HUDEP-2 (cell line): ENCODE data around the gene KHNYN.
"Not testable (repeated sequence)": the region's sequence is repeated elsewhere in the genome, so short reads cannot be mapped to it uniquely, and the experiment has no call there.

Experiments
- DNase-seq, 76 experiments: peaks; one replicate each; lab custom pipeline; 2025; ENCODE audit not compliant: unreplicated experiment in 76 of 76; lab: John Stamatoyannopoulos, UW

The KHNYN gene

DNA sequence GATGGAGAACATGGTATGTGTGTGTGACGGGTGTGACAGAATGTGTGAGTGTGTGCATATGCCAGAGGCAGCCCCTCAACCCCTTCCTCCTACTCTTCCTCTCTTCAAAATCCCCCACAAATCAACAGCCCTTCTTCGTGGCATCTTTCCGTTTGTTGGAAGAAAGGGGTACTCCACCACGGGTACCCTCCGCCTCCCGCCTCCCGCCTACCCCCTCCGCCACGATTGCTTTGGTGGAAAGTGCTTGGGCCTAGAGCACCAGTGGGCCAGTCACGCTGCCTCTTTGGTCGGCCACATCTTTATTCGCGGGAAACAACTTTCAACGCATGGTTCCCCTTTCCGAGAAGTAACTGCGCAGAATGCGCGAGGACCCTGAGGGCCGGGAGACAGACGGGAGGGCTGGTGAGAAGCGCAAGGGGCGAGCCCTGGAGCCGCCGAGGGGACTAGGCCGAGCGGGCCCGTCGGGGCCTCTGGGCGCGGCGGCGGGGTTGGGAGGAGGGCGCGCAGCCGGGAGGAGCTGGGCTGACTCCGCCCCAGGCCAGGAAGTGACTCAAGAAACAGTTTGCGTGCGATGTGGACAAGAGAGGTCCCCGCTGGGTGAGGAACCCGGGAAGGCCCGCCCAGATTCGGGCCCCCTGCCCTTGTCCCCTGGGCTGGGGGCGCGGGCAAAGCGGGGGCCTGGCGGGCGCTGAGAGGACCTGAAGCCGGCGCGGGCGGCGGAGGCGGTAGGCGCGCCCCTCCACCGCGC, at the start of gene KHNYN, which contains the start of gene CBLN3:
Gene KHNYN, plus strand, starts transcription at position 560 of the 748 bp plus-strand sequence. CDS start 777 bp downstream, outside the sequence.
Gene CBLN3, minus strand, starts transcription at position 274 of the 748 bp plus-strand sequence. CDS start 614 bp downstream, outside the sequence.
- peak in 73 of 76 experiments; percentile 39 to 89 (median 78) for DNase-seq

DNA sequence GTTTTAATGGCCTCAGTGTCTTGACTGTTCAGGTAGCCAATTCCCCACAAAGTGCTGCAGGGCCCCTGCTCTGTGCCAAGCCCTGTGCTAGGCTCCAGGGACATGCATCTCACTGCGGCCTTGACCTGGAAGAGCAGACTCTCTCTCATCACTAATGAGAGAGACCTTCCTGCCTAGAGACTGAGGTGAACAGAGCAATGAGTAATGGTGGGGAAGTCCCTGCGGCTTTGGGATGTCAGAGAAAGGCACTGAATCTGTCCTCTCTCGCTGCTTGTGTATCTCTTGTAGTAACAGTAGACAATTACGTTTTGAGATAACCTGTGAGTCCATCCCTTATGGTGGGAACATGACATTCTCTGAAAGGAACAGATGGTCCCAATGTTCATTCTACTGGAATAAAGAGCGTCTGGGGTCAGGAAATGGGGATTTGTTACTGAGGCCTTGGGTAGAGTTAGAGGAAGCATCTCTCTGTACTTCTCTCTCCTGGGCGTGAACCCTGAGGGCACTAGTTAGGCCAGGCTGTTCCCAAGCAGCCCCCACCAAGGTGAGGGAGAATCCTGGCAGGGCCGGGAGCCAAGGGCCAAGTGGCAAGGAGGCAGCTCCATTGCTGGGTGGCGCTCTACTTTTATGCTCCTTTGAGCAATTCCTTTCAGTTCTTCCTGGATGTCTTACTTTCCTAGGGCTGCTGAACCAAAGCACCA, 48.2 kb upstream of the KHNYN start:
- no peak for DNase-seq

DNA sequence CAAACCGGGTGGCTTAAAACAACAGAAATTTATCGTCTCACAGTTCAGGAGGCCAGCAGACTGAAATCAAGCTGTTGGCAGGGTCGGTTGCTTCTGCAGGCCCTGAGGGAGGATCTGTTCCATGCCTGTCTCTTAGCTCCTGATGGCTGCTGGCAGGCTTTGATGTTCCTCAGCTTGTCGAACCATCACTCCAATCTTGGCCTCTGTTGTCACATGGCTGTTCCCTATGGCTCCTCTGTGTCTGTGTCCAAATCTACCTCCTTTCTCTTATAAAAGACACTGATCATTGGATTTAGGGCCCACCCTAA, 47.7 kb upstream of the KHNYN start:
- DNase-seq = no peak

DNA sequence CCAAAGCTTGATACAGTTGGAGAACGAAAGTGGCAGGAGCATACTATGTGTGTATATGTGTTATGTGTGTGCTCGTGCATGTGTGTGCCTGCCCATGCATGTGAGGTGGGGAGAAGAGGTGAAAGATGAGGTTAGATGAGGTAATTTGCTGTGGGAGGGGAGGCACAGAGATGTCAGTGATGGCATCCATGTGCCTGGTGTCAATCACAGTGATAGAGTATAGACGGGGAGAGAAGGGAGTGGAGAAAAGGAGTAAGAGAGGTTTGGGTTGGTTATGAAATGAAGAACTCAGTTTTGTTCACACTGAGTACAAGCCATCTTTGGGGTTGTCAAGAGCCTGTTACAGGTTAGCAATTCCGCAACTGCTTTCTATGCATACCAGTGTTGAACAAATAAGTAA, 45.6 kb upstream of the KHNYN start:
- DNase-seq = no peak

DNA sequence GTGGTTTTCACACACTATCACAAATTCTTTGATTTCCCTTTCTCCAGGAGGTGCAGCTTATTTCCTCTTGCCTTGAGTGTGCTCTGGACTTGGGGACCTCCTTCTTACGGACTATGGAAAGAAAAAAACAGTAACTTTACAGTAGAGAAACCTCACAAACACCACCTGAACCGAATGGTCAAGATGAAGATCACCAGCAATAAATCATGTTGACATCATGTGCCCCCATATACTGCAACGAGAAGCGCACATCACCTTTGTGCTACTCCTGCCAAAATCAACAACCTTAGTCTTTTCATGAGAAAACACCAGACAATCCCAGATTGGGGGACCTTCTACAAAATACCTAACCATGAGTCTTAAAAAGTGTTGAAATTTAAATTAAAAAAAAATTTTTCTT, 44.2 kb upstream of the KHNYN start:
- DNase-seq = no peak

DNA sequence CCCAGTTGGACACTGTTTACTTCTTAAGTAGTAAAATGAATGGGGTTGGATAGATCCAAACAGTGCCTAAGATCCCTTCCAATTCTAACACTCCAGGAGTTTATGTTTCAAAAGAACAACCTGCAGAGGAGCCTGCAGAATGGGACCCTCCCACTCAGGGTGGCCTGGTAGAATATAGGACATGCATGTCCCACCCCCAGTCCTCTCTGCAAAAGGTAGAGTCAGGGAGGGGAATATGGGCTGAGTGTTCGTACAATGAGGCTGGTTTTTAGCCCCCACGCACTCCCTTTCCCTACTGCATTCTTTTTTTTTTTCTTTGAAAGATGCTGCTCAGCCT, 42.8 kb upstream of the KHNYN start:
- DNase-seq = no peak

DNA sequence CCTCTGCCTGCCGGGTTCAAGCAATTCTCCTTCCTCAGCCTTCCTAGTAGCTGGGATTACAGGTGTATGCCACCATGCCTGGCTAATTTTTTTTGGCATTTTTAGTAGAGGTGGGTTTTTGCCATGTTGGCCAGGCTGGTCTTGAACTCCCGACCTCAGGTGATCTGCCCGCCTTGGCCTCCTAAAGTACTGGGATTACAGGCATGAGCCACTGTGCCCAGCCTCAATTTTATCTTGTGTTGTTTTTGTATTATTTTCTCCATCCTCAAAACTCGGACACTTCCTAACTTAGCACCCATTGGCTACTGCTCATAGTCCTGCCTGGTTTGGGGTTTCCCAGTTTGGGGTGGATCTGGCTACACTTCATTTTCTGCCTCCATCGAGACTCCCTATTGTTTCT, 42.2 kb upstream of the KHNYN start:
- DNase-seq = not testable (repeated sequence)

DNA sequence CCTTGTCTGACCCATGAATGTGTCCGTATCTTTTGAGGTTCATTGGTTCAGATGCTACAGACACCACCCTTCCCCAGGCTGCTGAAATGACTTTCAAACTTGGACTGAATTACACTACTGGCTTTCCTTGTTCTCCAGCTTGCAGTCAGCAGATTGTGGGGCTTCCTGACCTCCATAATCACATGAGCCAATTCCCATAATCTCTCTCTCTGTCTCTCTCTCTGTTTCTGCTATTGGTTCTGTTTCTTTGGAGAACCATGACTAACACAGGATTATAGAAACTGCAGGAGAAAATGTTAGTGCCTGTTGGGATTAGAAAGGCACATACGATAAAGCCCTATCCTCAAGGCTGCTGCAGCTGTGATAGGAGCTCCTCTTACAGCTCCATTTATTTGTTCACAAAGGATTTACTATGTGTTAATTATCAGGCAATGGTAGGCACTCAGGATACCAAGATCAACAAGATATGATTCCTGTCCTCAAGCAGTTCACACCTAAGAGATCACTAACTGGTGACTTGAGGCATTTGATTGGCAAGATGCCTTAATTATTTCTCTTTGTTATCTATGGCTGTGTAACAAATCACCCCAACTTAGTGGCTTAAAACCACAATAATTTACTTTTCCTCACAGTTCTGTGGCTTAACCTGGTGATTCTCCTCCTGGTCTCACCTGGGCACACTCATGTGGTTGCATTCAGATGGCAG, 41.1 kb upstream of the KHNYN start:
- no peak for DNase-seq

DNA sequence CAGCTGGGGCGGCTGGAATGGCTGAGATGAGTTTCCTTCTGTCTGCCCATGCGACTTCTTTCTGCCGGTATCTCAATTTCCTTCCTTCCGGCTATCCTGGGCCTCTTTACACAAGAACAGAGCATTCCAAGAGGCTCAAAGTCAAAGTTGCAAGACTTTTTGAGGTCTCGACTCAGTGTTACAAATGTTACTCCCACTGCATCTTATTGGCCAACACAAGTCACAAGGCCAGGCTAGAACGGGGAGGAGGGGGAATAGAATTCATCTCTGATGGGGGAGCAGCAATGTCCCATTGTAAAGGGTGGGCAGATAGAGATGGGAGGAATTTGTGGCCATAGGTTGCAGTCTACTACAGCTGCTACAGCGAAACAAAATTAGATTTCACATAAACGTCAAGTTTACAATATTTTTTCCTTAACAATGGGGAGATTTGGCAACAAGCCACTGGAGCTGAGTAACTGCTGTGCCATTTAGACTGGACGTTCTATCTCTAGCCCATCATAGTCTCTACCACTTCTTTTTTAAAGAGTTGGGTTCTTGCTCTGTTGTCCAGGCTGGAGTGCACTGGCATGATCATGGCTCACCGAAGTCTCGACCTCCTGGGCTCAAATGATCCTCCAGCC, 40.4 kb upstream of the KHNYN start:
- DNase-seq = no peak

DNA sequence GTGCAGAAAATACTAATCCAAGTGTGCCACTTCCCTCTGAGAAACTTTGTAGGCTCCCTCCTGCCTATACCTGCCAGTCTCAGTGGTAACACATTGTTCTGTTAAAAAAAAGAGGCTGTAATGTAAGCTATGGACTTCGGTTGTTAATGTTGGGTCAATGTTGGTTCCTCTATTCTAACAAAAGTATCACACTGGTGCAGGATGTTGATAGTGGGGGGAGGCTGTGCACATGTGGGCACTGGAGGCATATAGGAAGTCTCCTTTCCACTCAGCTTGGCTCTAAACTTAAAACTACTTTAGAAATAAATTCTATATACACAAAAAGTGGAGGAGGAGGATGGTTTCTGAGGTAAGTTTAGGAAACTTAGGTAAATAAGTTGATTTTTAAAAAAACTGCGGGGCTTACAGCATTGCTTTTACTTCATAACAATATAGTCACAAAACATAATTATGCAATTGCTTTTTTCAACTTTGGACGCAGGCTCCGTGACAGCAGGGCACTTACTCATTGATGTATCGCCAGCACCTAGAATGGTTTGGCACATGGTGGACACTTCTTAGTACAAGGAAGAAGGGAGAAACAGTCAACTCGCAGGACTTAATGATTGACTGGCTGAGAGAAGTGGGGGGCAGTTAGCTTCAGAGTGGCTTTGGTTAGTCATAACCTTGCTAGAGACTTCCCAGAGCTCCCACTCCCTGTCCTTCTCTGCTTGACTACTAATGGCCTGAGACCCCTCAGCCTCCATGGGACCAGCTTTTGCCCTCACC, 38.9 kb upstream of the KHNYN start:
- no peak for DNase-seq

DNA sequence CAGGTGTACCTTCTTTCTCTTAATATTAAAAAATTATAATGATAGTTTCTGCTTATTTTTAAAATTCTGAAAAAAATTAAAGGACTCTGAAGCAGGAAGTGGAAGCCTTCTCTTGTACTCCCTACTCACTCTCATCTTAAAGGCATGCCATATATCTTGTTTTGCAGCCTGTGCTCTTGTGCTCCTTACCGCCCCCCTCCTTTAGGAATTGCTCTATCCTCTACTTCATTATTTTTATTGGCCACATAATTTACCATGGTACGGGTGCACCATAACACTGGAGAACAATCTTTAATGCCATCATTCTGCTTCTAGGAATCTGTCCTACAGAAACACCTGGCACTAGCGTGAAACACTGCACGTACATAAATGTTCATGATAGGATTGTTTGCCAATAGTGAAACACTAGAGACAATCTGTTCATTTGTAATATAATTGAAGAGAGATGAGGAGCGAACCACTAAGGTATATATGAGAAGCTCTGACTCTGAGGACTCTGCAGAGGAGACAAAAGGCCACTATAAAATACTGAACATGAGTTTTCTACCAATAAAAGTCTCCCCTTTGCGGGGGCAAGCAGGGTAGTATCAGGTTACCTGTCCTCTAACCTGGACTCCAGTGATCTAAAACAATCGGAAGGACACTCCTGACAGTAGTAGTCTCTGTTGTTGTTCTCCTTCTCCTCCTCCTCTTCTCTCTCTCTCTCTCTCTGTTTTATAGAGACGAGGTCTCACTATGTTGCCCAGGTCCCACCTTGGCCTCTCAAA, 37.2 kb upstream of the KHNYN start:
- DNase-seq = peak in 1 of 76 experiments; percentile 10

DNA sequence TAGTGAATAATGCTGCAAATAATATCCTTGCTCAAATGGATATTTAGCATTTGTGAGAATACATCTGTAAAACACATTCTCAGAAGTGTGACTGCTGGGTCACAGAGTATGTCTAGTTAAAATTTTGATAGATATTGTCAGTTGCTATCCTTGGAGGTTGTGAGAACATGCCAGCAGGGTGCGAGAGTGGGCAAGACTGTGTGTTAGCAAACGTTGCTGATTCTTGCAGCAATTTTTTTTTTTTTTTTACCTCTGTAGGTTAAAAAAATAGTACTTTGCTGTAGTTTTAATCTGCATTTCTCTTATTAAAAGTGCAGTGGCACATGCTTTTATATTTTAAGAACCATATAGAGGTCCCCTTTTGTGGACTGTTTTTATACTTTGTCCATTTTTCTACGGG, 35.5 kb upstream of the KHNYN start:
- DNase-seq = peak in 5 of 76 experiments; percentile 3 to 16 (median 7)

DNA sequence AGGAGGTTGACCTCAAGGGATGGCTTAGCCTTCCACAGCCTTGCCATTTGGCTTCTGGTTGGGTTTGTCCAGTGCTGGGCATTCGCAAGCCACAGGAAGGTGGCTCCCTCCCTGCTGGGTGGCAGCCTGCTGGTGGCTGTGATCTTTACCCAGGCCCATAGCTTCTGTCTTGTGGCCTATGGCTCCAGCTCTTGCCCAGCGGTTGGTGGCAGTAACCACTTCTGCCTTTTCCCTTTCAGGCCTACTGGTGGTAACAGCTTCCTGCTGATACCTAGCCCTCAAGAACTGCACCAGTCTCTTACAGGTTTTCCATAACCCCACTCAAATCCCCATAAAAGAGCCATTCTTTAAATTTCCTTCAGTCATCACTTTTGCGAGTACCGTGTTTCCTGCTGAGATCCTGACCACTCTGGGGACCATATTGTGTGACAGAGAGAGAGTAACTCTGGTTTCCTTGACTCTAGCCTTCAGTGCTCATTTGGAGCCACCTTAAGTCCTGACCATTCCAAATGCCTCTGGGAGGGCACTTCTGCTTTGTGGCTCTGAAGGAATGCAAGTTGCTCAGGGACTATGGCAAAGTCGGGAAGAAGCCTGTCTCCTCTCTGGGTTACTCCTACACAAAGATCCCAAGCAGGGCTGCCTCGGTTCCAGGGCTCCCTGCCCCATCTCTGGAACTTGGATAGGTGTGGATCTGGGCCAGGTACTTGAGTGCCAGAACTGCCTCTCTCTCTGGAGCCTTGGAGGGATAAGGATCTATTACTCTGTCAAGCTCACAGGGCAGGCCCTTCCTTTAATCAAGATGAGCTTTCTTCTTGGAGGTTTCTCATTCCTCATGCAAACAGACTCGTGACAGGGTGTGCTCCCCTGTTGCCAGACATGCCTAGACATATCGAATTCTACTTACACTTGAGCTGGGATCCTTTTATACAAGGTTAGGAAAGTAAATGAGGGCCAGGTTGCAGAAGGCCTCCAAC, 33.9 kb upstream of the KHNYN start:
- DNase-seq = no peak

DNA sequence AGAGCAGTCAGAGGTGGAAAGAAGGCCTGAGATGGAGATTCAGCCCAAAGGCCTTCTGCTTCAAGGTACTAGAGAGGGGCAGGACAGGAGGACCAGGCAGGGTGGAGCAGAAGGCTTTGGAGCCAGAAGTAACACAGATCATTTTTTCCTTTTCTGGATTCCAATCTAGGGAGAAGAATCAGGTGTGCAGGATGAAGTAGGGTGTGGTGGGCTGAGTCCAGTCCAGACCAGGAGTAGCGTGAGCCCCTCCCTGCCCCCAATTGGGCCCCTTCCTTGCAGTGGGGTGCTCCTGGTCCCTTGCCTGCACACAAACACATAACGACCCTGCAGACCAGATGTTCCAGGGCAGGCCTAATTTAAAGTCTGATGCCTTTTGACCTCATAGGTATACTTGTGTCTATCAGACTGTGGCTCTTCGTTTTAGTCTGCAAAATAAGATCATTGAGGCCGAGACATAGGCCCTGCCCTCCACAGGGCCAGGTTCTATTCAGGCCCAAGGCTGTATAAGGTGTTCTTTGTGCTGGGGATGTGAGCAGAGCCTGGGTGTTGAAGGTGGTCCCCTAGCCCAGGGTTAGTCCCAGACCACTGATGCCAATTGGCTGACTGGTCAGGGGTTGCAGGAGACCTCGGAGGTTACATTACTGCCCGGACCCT, 32.0 kb upstream of the KHNYN start:
- DNase-seq = no peak

DNA sequence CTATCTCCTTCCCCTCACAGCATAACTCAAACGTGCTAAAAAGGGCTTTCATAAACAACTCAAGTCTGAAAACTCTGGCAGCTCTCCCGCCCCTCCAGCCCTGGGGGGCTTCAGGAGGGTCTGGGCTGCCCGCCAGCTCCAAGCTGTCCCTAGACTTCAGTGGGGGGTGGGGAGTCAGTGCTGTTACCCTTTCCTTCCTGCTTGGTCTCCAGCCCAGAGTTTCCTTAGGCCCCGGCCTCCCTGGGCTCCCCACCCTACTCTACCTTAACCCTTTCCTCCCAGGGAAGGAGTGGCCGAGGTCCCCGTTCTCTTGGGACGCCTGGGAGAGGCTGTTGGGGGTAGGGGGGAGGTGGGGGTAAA, 31.5 kb upstream of the KHNYN start:
- no peak for DNase-seq

DNA sequence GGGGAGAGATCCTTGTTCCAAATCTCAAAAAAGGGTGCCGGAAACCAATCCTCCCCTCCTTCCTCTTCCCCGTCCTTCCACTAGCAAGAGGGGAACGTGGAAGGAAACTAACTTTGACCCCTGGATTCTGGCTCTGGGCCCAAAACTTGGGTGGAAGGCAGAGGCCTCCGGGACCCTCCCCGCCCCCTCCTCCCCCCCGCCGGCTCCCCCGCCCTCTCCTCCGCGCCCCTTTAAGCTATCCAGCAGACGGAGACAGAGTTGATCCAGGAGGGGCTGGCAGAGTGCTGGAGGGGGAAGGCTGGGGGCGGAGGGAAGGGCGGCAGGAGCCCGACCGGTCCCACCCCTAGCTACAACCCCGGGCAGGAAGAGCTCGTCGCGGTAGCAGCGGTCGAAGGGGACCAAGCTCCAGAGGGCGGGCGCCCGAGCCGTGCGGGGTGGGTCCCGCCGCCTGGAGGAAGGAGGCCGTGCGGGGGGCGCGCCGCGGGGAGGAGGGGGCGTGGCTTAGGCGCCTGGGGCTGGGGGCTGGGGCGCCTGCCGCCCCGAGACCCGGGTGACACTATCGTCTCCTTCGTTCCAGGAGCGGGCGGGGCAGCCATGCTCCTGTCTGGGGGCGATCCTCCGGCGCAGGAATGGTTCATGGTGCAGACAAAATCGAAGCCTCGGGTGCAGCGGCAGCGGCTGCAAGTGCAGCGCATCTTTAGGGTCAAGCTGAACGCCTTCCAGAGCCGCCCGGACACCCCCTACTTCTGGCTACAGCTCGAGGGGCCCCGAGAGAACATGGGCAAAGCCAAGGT, 30.9 kb upstream of the KHNYN start, which contains the start of gene NYNRIN:
Gene NYNRIN, plus strand, starts transcription at position 351 of the 794 bp plus-strand sequence. Its CDS starts 244 bp downstream, at position 595.
- no peak for DNase-seq

DNA sequence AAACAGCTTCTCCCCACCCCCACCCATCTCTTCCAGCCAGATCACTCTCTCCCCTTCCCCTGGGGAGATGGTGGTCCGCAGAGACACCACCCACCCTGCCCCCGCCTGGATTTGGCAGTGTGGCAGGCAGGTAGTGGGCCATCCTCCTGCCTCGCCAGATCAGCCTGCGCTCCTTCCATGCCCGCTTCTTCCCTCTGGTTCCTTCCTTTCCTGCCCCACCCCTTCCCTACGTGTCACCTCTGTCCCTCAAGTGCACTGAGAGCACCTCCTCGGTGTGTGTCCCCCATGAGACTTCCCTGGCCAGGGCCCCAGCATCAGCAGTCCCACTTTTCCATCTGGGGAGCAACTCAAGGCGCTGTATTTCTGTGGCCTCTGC, 30.3 kb upstream of the KHNYN start:
- DNase-seq = no peak
